CD4-positive, alpha-beta memory T cell (primary cell): ENCODE measurements around the gene AOPEP. TPM values are rescaled to one million over a fixed set of nuclear protein-coding genes. Genes with fewer than 3 reads are reported as not detected.
"Not testable (repeated sequence)": the region's sequence is repeated elsewhere in the genome, so short reads cannot be mapped to it uniquely, and the experiment has no call there.

Experiments used
- CTCF ChIA-PET: fragments of 350-600 bp; sonication (Branson Sonifier 250); formaldehyde crosslinking; loops from one replicate; lab custom pipeline; 2021; ENCODE audit warnings: inconsistent platforms; ENCODE audit not compliant: partially characterized antibody; lab: Charles Lee
- POLR2A ChIA-PET: fragments of 350-600 bp; sonication (Branson Sonifier 250); formaldehyde crosslinking; loops from one replicate; lab custom pipeline; 2021; ENCODE audit not compliant: partially characterized antibody; lab: Charles Lee
- DNase-seq, 5 donors: peaks; one replicate each; pipeline versions ENCODE4 v3.0.0 to v3.0.0-alpha.2; 2020 to 2022; ENCODE audit warnings: mixed read lengths in 1 of 5
- H3K27ac ChIP-seq: one replicate; pipeline ENCODE4 v1.7.0; 2013; ENCODE audit warnings: low read depth, low read length
- H3K27me3 ChIP-seq: 2 replicates; pipeline ENCODE4 v1.7.0; 2013; ENCODE audit warnings: mild to moderate bottlenecking, low read length, moderate library complexity; ENCODE audit not compliant: insufficient read depth
- H3K36me3 ChIP-seq: 2 replicates; pipeline ENCODE4 v1.7.0; 2013; ENCODE audit warnings: mild to moderate bottlenecking, low read length, moderate library complexity; ENCODE audit not compliant: insufficient read depth
- H3K4me1 ChIP-seq: 2 replicates; pipeline ENCODE4 v1.7.0; 2013; ENCODE audit warnings: mild to moderate bottlenecking, low read length, moderate library complexity; ENCODE audit not compliant: insufficient read depth
- H3K4me3 ChIP-seq, 2 donors: one replicate each; pipeline ENCODE4 v1.7.0; 2013; ENCODE audit warnings: low read length in 2 of 2, mild to moderate bottlenecking in 1 of 2
- H3K9me3 ChIP-seq, 2 donors: one replicate each; pipeline ENCODE4 v1.7.0; 2013; ENCODE audit warnings: low read length in 2 of 2, control low read depth in 1 of 2; ENCODE audit not compliant: control insufficient read depth in 1 of 2
- H3K27ac Mint-ChIP-seq, 7 donors: one replicate each; pipeline ENCODE4 v1.8.0; 2020 to 2021; ENCODE audit warnings: mixed read lengths in 7 of 7, mild to moderate bottlenecking in 6 of 7, inconsistent platforms in 3 of 7, moderate library complexity in 3 of 7
- H3K27me3 Mint-ChIP-seq, 2 donors: one replicate each; pipeline ENCODE4 v1.8.0; 2020 to 2021; ENCODE audit warnings: mixed read lengths in 2 of 2
- H3K36me3 Mint-ChIP-seq, 2 donors: one replicate each; pipeline ENCODE4 v1.8.0; 2020 to 2021; ENCODE audit warnings: mixed read lengths in 2 of 2, inconsistent platforms in 1 of 2, mild to moderate bottlenecking in 1 of 2
- H3K4me1 Mint-ChIP-seq, 4 donors: one replicate each; pipeline ENCODE4 v1.8.0; 2020 to 2021; ENCODE audit warnings: mixed read lengths in 4 of 4, mild to moderate bottlenecking in 1 of 4
- H3K4me3 Mint-ChIP-seq, 8 donors: one replicate each; pipeline ENCODE4 v1.8.0; 2020 to 2021; ENCODE audit warnings: mixed read lengths in 8 of 8, mild to moderate bottlenecking in 7 of 8, moderate library complexity in 6 of 8, inconsistent platforms in 3 of 8
- H3K9me3 Mint-ChIP-seq, 8 donors: one replicate each; pipeline ENCODE4 v1.8.0; 2020 to 2021; ENCODE audit warnings: mixed read lengths in 8 of 8, mild to moderate bottlenecking in 5 of 8, inconsistent platforms in 3 of 8, moderate library complexity in 1 of 8
- intact Hi-C: fragments of 100-400 bp; cut with micrococcal nuclease; formaldehyde crosslinking; loops from one replicate; pipeline ENCODE4 v1.15.1; 2023
- polyA plus RNA-seq, 2 donors: library from polyadenylated mRNA; unstranded; fragments of 300-500 nt; fragmentation: Illumina TruSeq; gene quantifications; one replicate each; pipeline ENCODE4 v1.2.3, GENCODE V29; 2021
- total RNA-seq, 2 experiments: library from RNA; stranded (reverse); gene quantifications; one replicate each; pipeline ENCODE4 v1.2.3, GENCODE V29; 2021

AOPEP gene
- total and polyA plus RNA-seq, 4 experiments from 2014 or later, result 3.1 to 11.7 (median 7.6) TPM

- ChIA-PET POLR2A (no interaction called here), CTCF (no interaction called here)
- no peaks in the 10 kb centered on the region for H3K27me3 ChIP-seq
- H3K36me3 Mint-ChIP-seq, result peaks cover 8 to 17% of the 10 kb centered on the region in 2 donors
- no peaks in the 10 kb centered on the region for H3K4me1 ChIP-seq
- intact Hi-C loops, result no loop called here
- H3K4me3 ChIP-seq, result no peak overlapping the region
- H3K27ac ChIP-seq, result no peak overlapping the region
- no peak for DNase-seq
- peaks cover 0 to 2% (median 0%) of the 10 kb centered on the region in 8 donors for H3K9me3 Mint-ChIP-seq
- no peaks in the 10 kb centered on the region for H3K27me3 Mint-ChIP-seq
- no peaks in the 10 kb centered on the region for H3K36me3 ChIP-seq
- H3K27ac Mint-ChIP-seq, result no peak overlapping the region
- no peak overlapping the region for H3K4me3 Mint-ChIP-seq
- peaks cover 0 to 2% (median 0%) of the 10 kb centered on the region in 4 donors for H3K4me1 Mint-ChIP-seq
- no peaks in the 10 kb centered on the region for H3K9me3 ChIP-seq
These were observed 210.9 kb downstream of the AOPEP start for GRCh38 chr9:94937214-94937903.

GRCh38 chr9:94938384-94938783 lies 211.9 kb downstream of the AOPEP start:
- H3K4me3 Mint-ChIP-seq, result no peak overlapping the region
- H3K4me3 ChIP-seq, result no peak overlapping the region
- H3K27me3 Mint-ChIP-seq, result no peaks in the 10 kb centered on the region
- H3K27ac ChIP-seq, result no peak overlapping the region
- intact Hi-C loops, result no loop called here
- CTCF ChIA-PET, result no interaction called here
- no peaks in the 10 kb centered on the region for H3K27me3 ChIP-seq
- H3K27ac Mint-ChIP-seq, result no peak overlapping the region
- DNase-seq, result no peak
- H3K36me3 Mint-ChIP-seq, result peaks cover 8 to 17% of the 10 kb centered on the region in 2 donors
- H3K36me3 ChIP-seq, result no peaks in the 10 kb centered on the region
- POLR2A ChIA-PET, result no interaction called here
- peaks cover 0 to 2% (median 0%) of the 10 kb centered on the region in 8 donors for H3K9me3 Mint-ChIP-seq
- H3K9me3 ChIP-seq, result no peaks in the 10 kb centered on the region
- H3K4me1 ChIP-seq, result no peaks in the 10 kb centered on the region
- H3K4me1 Mint-ChIP-seq, result peaks cover 0 to 2% (median 0%) of the 10 kb centered on the region in 4 donors

- H3K27me3 Mint-ChIP-seq, DNase-seq, H3K9me3 Mint-ChIP-seq, H3K9me3 ChIP-seq, H3K4me1 ChIP-seq, CTCF ChIA-PET, H3K4me1 Mint-ChIP-seq, H3K36me3 ChIP-seq, H3K27ac Mint-ChIP-seq, intact Hi-C loops, H3K27me3 ChIP-seq, H3K4me3 Mint-ChIP-seq, H3K4me3 ChIP-seq, POLR2A ChIA-PET, H3K27ac ChIP-seq: not testable (repeated sequence)
- peaks cover 8 to 10% of the 10 kb centered on the region in 2 donors for H3K36me3 Mint-ChIP-seq
These were observed 213.8 kb downstream of the AOPEP start for GRCh38 chr9:94940296-94940695.

- Histone ChIP-seq H3K27ac (no peak overlapping the region), H3K36me3 (no peaks in the 10 kb centered on the region), H3K4me1 (no peaks in the 10 kb centered on the region), H3K4me3 (no peak overlapping the region), H3K27me3 (no peaks in the 10 kb centered on the region), H3K9me3 (no peaks in the 10 kb centered on the region)
- POLR2A ChIA-PET, result no interaction called here
- peaks cover 0 to 2% (median 0%) of the 10 kb centered on the region in 8 donors for H3K9me3 Mint-ChIP-seq
- peaks cover 3 to 10% of the 10 kb centered on the region in 2 donors for H3K36me3 Mint-ChIP-seq
- CTCF ChIA-PET, result no interaction called here
- no peaks in the 10 kb centered on the region for H3K4me1 Mint-ChIP-seq
- no peak for DNase-seq
- intact Hi-C loops, result no loop called here
- H3K27ac Mint-ChIP-seq, result no peak overlapping the region
- no peak overlapping the region for H3K4me3 Mint-ChIP-seq
- H3K27me3 Mint-ChIP-seq, result no peaks in the 10 kb centered on the region
These were observed 214.8 kb downstream of the AOPEP start for GRCh38 chr9:94941211-94941875.

GRCh38 chr9:94944626-94945025 lies 218.1 kb downstream of the AOPEP start:
- Mint-ChIP-seq H3K9me3 (no peaks in the 10 kb centered on the region), H3K27me3 (no peaks in the 10 kb centered on the region), H3K4me3 (no peak overlapping the region), H3K4me1 (peaks cover 0 to 2% (median 1%) of the 10 kb centered on the region in 4 donors), H3K27ac (no peak overlapping the region), H3K36me3 (peaks cover 0 to 3% of the 10 kb centered on the region in 2 donors)
- no peaks in the 10 kb centered on the region for H3K27me3 ChIP-seq
- H3K4me1 ChIP-seq, result no peaks in the 10 kb centered on the region
- no peak overlapping the region for H3K27ac ChIP-seq
- no peaks in the 10 kb centered on the region for H3K9me3 ChIP-seq
- H3K4me3 ChIP-seq, result no peak overlapping the region
- no peaks in the 10 kb centered on the region for H3K36me3 ChIP-seq
- intact Hi-C loops, result no loop called here
- ChIA-PET CTCF (no interaction called here), POLR2A (no interaction called here)
- DNase-seq, result no peak

GRCh38 chr9:94945197-94946144 lies 219.0 kb downstream of the AOPEP start:
- no peaks in the 10 kb centered on the region for H3K27me3 ChIP-seq
- POLR2A ChIA-PET, result no interaction called here
- peaks cover 2 to 11% (median 6%) of the 10 kb centered on the region in 4 donors for H3K4me1 Mint-ChIP-seq
- no peak overlapping the region for H3K4me3 Mint-ChIP-seq
- intact Hi-C loops, result no loop called here
- H3K36me3 ChIP-seq, result no peaks in the 10 kb centered on the region
- H3K4me3 ChIP-seq, result no peak overlapping the region
- no peaks in the 10 kb centered on the region for H3K27me3 Mint-ChIP-seq
- CTCF ChIA-PET, result no interaction called here
- H3K27ac Mint-ChIP-seq, result no peak overlapping the region
- H3K9me3 Mint-ChIP-seq, result no peaks in the 10 kb centered on the region
- no peaks in the 10 kb centered on the region for H3K9me3 ChIP-seq
- DNase-seq, result no peak
- peaks cover 6% of the 10 kb centered on the region for H3K4me1 ChIP-seq
- peaks cover 0 to 3% of the 10 kb centered on the region in 2 donors for H3K36me3 Mint-ChIP-seq
- no peak overlapping the region for H3K27ac ChIP-seq

- Mint-ChIP-seq H3K36me3 (peaks cover 0 to under 1% of the 10 kb centered on the region in 2 donors), H3K4me1 (peaks cover 7 to 19% (median 12%) of the 10 kb centered on the region in 4 donors), H3K4me3 (no peak overlapping the region), H3K9me3 (no peaks in the 10 kb centered on the region), H3K27ac (no peak overlapping the region), H3K27me3 (no peaks in the 10 kb centered on the region)
- Histone ChIP-seq H3K4me3 (no peak overlapping the region), H3K27me3 (no peaks in the 10 kb centered on the region), H3K36me3 (no peaks in the 10 kb centered on the region), H3K4me1 (peaks cover 14% of the 10 kb centered on the region), H3K27ac (no peak overlapping the region), H3K9me3 (no peaks in the 10 kb centered on the region)
- no peak for DNase-seq
- ChIA-PET POLR2A (no interaction called here), CTCF (no interaction called here)
- intact Hi-C loops, result no loop called here
These were observed 219.8 kb downstream of the AOPEP start for GRCh38 chr9:94946256-94946655.
